GM12872 (cell line): ENCODE measurements around the gene SNAPIN.
A peak's percentile ranks its signal among the peaks of the same experiment; 100 is the strongest.

Source experiments
- CTCF ChIP-seq: IDR thresholded peaks from 3 replicates; pipeline ENCODE4 v1.5.1; 2011; ENCODE audit warnings: low read depth, mild to moderate bottlenecking, low read length, moderate library complexity; ENCODE audit not compliant: insufficient read depth

Gene SNAPIN

GRCh38 chr1:153677718-153678518, 19.4 kb downstream of the SNAPIN start:
- TF ChIP-seq CTCF = peak; percentile 98

- TF ChIP-seq CTCF = 0 out of 3 replicates have a peak, but pooled peaks have one; percentile 8
These were observed 20.2 kb downstream of the SNAPIN start, which contains the start of gene NPR1 for GRCh38 chr1:153678519-153679336. NPR1 (plus strand) TSS chr1:153678688; CDS start chr1:153679109, 421 bp downstream.

GRCh38 chr1:153679337-153680119, 21.0 kb downstream of the SNAPIN start:
- peak; percentile 34; the same call in 2 of the 3 replicates for TF ChIP-seq CTCF

- TF ChIP-seq CTCF = no peak
These were observed 21.6 kb downstream of the SNAPIN start for GRCh38 chr1:153680120-153680403.

GRCh38 chr1:153682730-153683129, 24.2 kb downstream of the SNAPIN start:
- no peak for TF ChIP-seq CTCF

GRCh38 chr1:153683854-153684253, 25.4 kb downstream of the SNAPIN start:
- TF ChIP-seq CTCF = no peak

GRCh38 chr1:153684892-153685291, 26.4 kb downstream of the SNAPIN start:
- TF ChIP-seq CTCF = no peak
